NCI-H2196 treated with DMSO at 0.1 percent for 48 hours (cell line): ENCODE measurements around the gene ELOB.

Experiments used
- DNase-seq: peaks from one replicate; lab custom pipeline; 2025; ENCODE audit not compliant: unreplicated experiment; lab: John Stamatoyannopoulos, UW

ELOB gene

GRCh38 chr16:2749936-2750335, 27.1 kb downstream of the ELOB start:
- DNase-seq, result no peak

- no peak for DNase-seq
Observed at GRCh38 chr16:2749476-2749875, 27.6 kb downstream of the ELOB start.

- peak; percentile 85 for DNase-seq
Observed at GRCh38 chr16:2748757-2749455, 28.2 kb downstream of the ELOB start.

- no peak for DNase-seq
Observed at GRCh38 chr16:2745961-2746360, 31.1 kb downstream of the ELOB start.

- DNase-seq, result no peak
Observed at GRCh38 chr16:2745116-2745890, 31.8 kb downstream of the ELOB start.

GRCh38 chr16:2744711-2745110, 32.4 kb downstream of the ELOB start:
- DNase-seq, result no peak

GRCh38 chr16:2743007-2743810, 33.9 kb downstream of the ELOB start:
- DNase-seq, result no peak

GRCh38 chr16:2742323-2743006, 34.6 kb downstream of the ELOB start:
- no peak for DNase-seq

GRCh38 chr16:2741168-2741567, 35.9 kb downstream of the ELOB start:
- no peak for DNase-seq

GRCh38 chr16:2740476-2740875, 36.6 kb downstream of the ELOB start:
- DNase-seq, result no peak

- DNase-seq, result no peak
Observed at GRCh38 chr16:2739625-2740430, 37.3 kb downstream of the ELOB start.

GRCh38 chr16:2738615-2739014, 38.5 kb downstream of the ELOB start:
- no peak for DNase-seq

GRCh38 chr16:2737895-2738418, 39.1 kb downstream of the ELOB start:
- no peak for DNase-seq

GRCh38 chr16:2737238-2737605, 39.9 kb downstream of the ELOB start:
- DNase-seq, result no peak

GRCh38 chr16:2736476-2737237, 40.4 kb downstream of the ELOB start:
- DNase-seq, result no peak

- DNase-seq, result no peak
Observed at GRCh38 chr16:2734844-2735515, 42.1 kb downstream of the ELOB start.

- DNase-seq, result no peak
Observed at GRCh38 chr16:2728034-2728433, 49.0 kb downstream of the ELOB start.

GRCh38 chr16:2726923-2727322, 50.2 kb downstream of the ELOB start:
- no peak for DNase-seq

GRCh38 chr16:2724816-2725348, 52.2 kb downstream of the ELOB start:
- DNase-seq, result no peak
